AG10803 (cell line): ENCODE results near the gene PLOD2.

Source experiments
- DNase-seq: peaks from one replicate; pipeline ENCODE4 v3.0.0; 2010; ENCODE audit warnings: low read depth
- H3K4me3 ChIP-seq: 2 replicates; pipeline ENCODE4 v1.5.1; 2011; ENCODE audit warnings: mild to moderate bottlenecking, low read length, control low read depth
- CTCF ChIP-seq: conservative IDR thresholded peaks from 2 replicates; pipeline ENCODE4 v1.5.1; 2011; ENCODE audit warnings: mild to moderate bottlenecking, low read length, control low read depth, inconsistent platforms

Gene PLOD2

GRCh38 chr3:146131616-146132410, 29.2 kb downstream of the PLOD2 start:
- H3K4me3 ChIP-seq: no peak overlapping the region
- DNase-seq: peak; percentile 92
- TF ChIP-seq CTCF: peak; percentile 8

- DNase-seq: peak; percentile 95
- no peak overlapping the region for H3K4me3 ChIP-seq
- no peak for TF ChIP-seq CTCF
Observed at GRCh38 chr3:146130881-146131371, 30.1 kb downstream of the PLOD2 start.

- no peak overlapping the region for H3K4me3 ChIP-seq
- no peak for DNase-seq
- TF ChIP-seq CTCF: no peak
Observed at GRCh38 chr3:146129750-146130149, 31.2 kb downstream of the PLOD2 start.

GRCh38 chr3:146128939-146129338, 32.0 kb downstream of the PLOD2 start:
- DNase-seq: no peak
- TF ChIP-seq CTCF: no peak
- H3K4me3 ChIP-seq: no peak overlapping the region

- TF ChIP-seq CTCF: no peak
- no peak for DNase-seq
- no peak overlapping the region for H3K4me3 ChIP-seq
Observed at GRCh38 chr3:146128179-146128578, 32.8 kb downstream of the PLOD2 start.

- peak; percentile 94 for DNase-seq
- TF ChIP-seq CTCF: no peak
- no peak overlapping the region for H3K4me3 ChIP-seq
Observed at GRCh38 chr3:146125951-146126350, 35.0 kb downstream of the PLOD2 start.

GRCh38 chr3:146124126-146124801, 36.7 kb downstream of the PLOD2 start:
- DNase-seq: no peak
- no peak for TF ChIP-seq CTCF
- no peak overlapping the region for H3K4me3 ChIP-seq
